ENCODE data around the gene ARHGEF40. TPM values are rescaled to one million over a fixed set of nuclear protein-coding genes. Genes with fewer than 3 reads are reported as not detected.

The ARHGEF40 gene
- total and polyA plus RNA-seq, 2 experiments from 2014 or later, result 22.4 to 56.6 TPM

GRCh38 chr14:21047378-21047781 lies 22.7 kb upstream of the ARHGEF40 start:
- Histone ChIP-seq H2AFZ (peak overlapping the region; percentile 43; the same call in 1 of the 2 replicates), H3K79me2 (ENCODE audit: insufficient read depth) (no peaks in the 10 kb centered on the region), H3K9me3 (ENCODE audit: low read depth) (no peaks in the 10 kb centered on the region), H3K36me3 (ENCODE audit: low read depth) (no peaks in the 10 kb centered on the region), H3K9me2 (ENCODE audit: insufficient read depth) (no peaks in the 10 kb centered on the region), H3K27me3 (replicated peaks; ENCODE audit: insufficient read depth) (no peaks in the 10 kb centered on the region), H3K4me3 (no peak overlapping the region), H3K9ac (no peak overlapping the region), H3F3A (ENCODE audit: insufficient read depth) (peaks cover 33% of the 10 kb centered on the region), H3K4me1 (ENCODE audit: insufficient read depth) (peaks cover 33% of the 10 kb centered on the region), H3K4me2 (ENCODE audit: unreplicated experiment) (peak overlapping the region; percentile 19), H4K20me1 (ENCODE audit: insufficient read depth) (no peaks in the 10 kb centered on the region), H3K27ac (peak overlapping the region; percentile 54)
- in situ Hi-C loops (cut with MboI), result no loop called here
- peak; percentile 63 for DNase-seq
- WGBS, 2 experiments (ENCODE audit: low coverage in 1 of 2, low lambda C conversion rate in 2 of 2, missing lambda C conversion rate in 2 of 2), result 31 to 35% methylated on average over 2 of the region's 2 CpGs
- no peak for TF ChIP-seq EZH2phosphoT487 (IDR thresholded peaks at IDR 0.05; ENCODE audit: insufficient read depth, low read depth)
- TF ChIP-seq EZH2 (IDR thresholded peaks at IDR 0.05; ENCODE audit: insufficient read depth, poor library complexity, severe bottlenecking), result no peak

DNA sequence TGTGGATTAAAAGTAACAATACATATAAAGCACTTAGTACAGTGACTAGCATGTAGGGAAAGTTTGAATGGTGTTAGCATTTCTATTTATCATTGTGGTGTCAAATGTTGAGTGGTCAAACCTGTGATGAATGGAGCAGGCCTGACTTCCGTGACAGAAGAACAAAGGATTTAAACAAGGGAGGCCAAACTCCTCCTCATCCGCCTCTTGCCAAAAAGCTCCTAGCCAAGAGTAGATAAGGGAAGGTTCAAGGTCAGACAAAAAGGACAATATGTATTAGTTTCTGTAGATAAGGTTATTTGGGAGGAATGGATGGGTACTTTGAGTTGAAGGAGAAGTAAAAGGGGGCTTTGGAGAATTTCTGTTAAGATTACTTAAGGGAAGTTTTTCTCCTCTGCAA lies 21.5 kb upstream of the ARHGEF40 start:
- no peaks in the 10 kb centered on the region for H4K20me1 ChIP-seq (ENCODE audit: insufficient read depth)
- WGBS, 2 experiments (ENCODE audit: low coverage in 1 of 2, low lambda C conversion rate in 2 of 2, missing lambda C conversion rate in 2 of 2), result 79 to 82% methylated on average over 2 of the region's 2 CpGs
- peaks cover 33% of the 10 kb centered on the region for H3K4me1 ChIP-seq (ENCODE audit: insufficient read depth)
- no peaks in the 10 kb centered on the region for H3K27me3 ChIP-seq (replicated peaks; ENCODE audit: insufficient read depth)
- no peak for DNase-seq
- H3K9ac ChIP-seq, result no peak overlapping the region
- H3K9me2 ChIP-seq (ENCODE audit: insufficient read depth), result no peaks in the 10 kb centered on the region
- peak overlapping the region; percentile 40 for H3K27ac ChIP-seq
- H3K9me3 ChIP-seq (ENCODE audit: low read depth), result no peaks in the 10 kb centered on the region
- TF ChIP-seq EZH2 (IDR thresholded peaks at IDR 0.05; ENCODE audit: insufficient read depth, poor library complexity, severe bottlenecking), result no peak
- no peak for TF ChIP-seq EZH2phosphoT487 (IDR thresholded peaks at IDR 0.05; ENCODE audit: insufficient read depth, low read depth)
- no peak overlapping the region for H3K4me3 ChIP-seq
- H3K79me2 ChIP-seq (ENCODE audit: insufficient read depth), result no peaks in the 10 kb centered on the region
- peaks cover 33% of the 10 kb centered on the region for H3F3A ChIP-seq (ENCODE audit: insufficient read depth)
- H2AFZ ChIP-seq, result no peak overlapping the region
- H3K36me3 ChIP-seq (ENCODE audit: low read depth), result no peaks in the 10 kb centered on the region
- in situ Hi-C loops (cut with MboI), result no loop called here
- H3K4me2 ChIP-seq (ENCODE audit: unreplicated experiment), result peak overlapping the region; percentile 49

DNA sequence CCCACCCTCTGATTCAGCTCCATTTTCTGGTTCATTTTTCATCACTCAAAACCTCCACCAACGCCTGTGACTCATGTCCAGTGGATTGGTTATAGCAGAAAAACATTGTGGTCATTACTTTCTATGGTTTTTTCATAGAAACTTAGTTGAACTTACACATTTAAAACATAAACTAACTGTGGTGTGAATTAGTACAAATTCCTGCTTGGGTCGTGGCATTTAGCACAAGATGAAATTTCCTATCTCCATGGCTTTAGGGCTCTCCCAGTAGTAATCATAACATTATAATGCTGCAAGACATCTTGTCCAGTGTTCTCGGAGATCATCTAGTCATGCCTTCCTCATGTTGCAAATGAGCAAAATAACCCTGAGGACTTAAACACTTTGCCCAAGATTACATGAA lies 20.8 kb upstream of the ARHGEF40 start:
- peaks cover 33% of the 10 kb centered on the region for H3K4me1 ChIP-seq (ENCODE audit: insufficient read depth)
- no peaks in the 10 kb centered on the region for H3K36me3 ChIP-seq (ENCODE audit: low read depth)
- 35 to 43% methylated on average over 3 of the region's 3 CpGs for WGBS, 2 experiments (ENCODE audit: low coverage in 1 of 2, low lambda C conversion rate in 2 of 2, missing lambda C conversion rate in 2 of 2)
- H2AFZ ChIP-seq, result no peak overlapping the region
- TF ChIP-seq EZH2phosphoT487 (IDR thresholded peaks at IDR 0.05; ENCODE audit: insufficient read depth, low read depth) (no peak), EZH2 (IDR thresholded peaks at IDR 0.05; ENCODE audit: insufficient read depth, poor library complexity, severe bottlenecking) (no peak)
- peak; percentile 86 for DNase-seq
- peaks cover 33% of the 10 kb centered on the region for H3F3A ChIP-seq (ENCODE audit: insufficient read depth)
- H3K27me3 ChIP-seq (replicated peaks; ENCODE audit: insufficient read depth), result no peaks in the 10 kb centered on the region
- peak overlapping the region; percentile 49 for H3K4me2 ChIP-seq (ENCODE audit: unreplicated experiment)
- H3K27ac ChIP-seq, result peak overlapping the region; percentile 40
- in situ Hi-C loops (cut with MboI), result no loop called here
- H4K20me1 ChIP-seq (ENCODE audit: insufficient read depth), result no peaks in the 10 kb centered on the region
- no peaks in the 10 kb centered on the region for H3K79me2 ChIP-seq (ENCODE audit: insufficient read depth)
- no peak overlapping the region for H3K9ac ChIP-seq
- H3K9me3 ChIP-seq (ENCODE audit: low read depth), result no peaks in the 10 kb centered on the region
- H3K9me2 ChIP-seq (ENCODE audit: insufficient read depth), result no peaks in the 10 kb centered on the region
- 0 out of 2 replicates have a peak overlapping the region, but pooled peaks have one; percentile 28 for H3K4me3 ChIP-seq

- Histone ChIP-seq H3K4me1 (ENCODE audit: insufficient read depth) (peaks cover 33% of the 10 kb centered on the region), H3K9me2 (ENCODE audit: insufficient read depth) (no peaks in the 10 kb centered on the region), H3K27ac (no peak overlapping the region), H3K4me2 (ENCODE audit: unreplicated experiment) (no peak overlapping the region), H3K4me3 (no peak overlapping the region), H2AFZ (no peak overlapping the region), H4K20me1 (ENCODE audit: insufficient read depth) (no peaks in the 10 kb centered on the region), H3K79me2 (ENCODE audit: insufficient read depth) (no peaks in the 10 kb centered on the region), H3K36me3 (ENCODE audit: low read depth) (no peaks in the 10 kb centered on the region), H3K9ac (no peak overlapping the region), H3K9me3 (ENCODE audit: low read depth) (no peaks in the 10 kb centered on the region), H3F3A (ENCODE audit: insufficient read depth) (peaks cover 33% of the 10 kb centered on the region), H3K27me3 (replicated peaks; ENCODE audit: insufficient read depth) (no peaks in the 10 kb centered on the region)
- 65 to 74% methylated on average over 3 of the region's 3 CpGs for WGBS, 2 experiments (ENCODE audit: low coverage in 1 of 2, low lambda C conversion rate in 2 of 2, missing lambda C conversion rate in 2 of 2)
- in situ Hi-C loops (cut with MboI), result no loop called here
- DNase-seq, result no peak
- TF ChIP-seq EZH2phosphoT487 (IDR thresholded peaks at IDR 0.05; ENCODE audit: insufficient read depth, low read depth), result no peak
Measured at GRCh38 chr14:21050597-21050996, 19.5 kb upstream of the ARHGEF40 start.

Measured in GM23248 (cell line).